H9 (cell line): ENCODE results near the gene PEX14. TPM values are rescaled to one million over a fixed set of nuclear protein-coding genes. Genes with fewer than 3 reads are reported as not detected.

Experiments
- DNase-seq: peaks from one replicate; pipeline ENCODE4 v3.0.0-alpha.2; 2017
- H2AFZ ChIP-seq: one replicate; pipeline ENCODE4 v1.6.1; 2013; ENCODE audit warnings: mild to moderate bottlenecking, low read length, control low read depth, moderate library complexity
- H2AK5ac ChIP-seq: 2 replicates; pipeline ENCODE4 v1.6.1; 2013; ENCODE audit warnings: low read length, control low read depth, mixed read lengths; ENCODE audit not compliant: insufficient read length
- H2BK120ac ChIP-seq: one replicate; pipeline ENCODE4 v1.6.1; 2013; ENCODE audit warnings: low read depth, mild to moderate bottlenecking, low read length, control low read depth, inconsistent platforms; ENCODE audit not compliant: poor library complexity, severe bottlenecking
- H2BK12ac ChIP-seq: 2 replicates; pipeline ENCODE4 v1.6.1; 2013; ENCODE audit warnings: low read length, control low read depth, mixed read lengths, low read depth; ENCODE audit not compliant: insufficient read length
- H2BK15ac ChIP-seq: 2 replicates; pipeline ENCODE4 v1.6.1; 2013; ENCODE audit warnings: low read depth, low read length, control low read depth
- H2BK20ac ChIP-seq: one replicate; pipeline ENCODE4 v1.6.1; 2013; ENCODE audit warnings: low read depth, mild to moderate bottlenecking, low read length, control low read depth, inconsistent platforms; ENCODE audit not compliant: poor library complexity, severe bottlenecking
- H2BK5ac ChIP-seq: 2 replicates; pipeline ENCODE4 v1.6.1; 2013; ENCODE audit warnings: low read length, control low read depth, mixed read lengths; ENCODE audit not compliant: insufficient read length
- H3K14ac ChIP-seq: 2 replicates; pipeline ENCODE4 v1.6.1; 2013; ENCODE audit warnings: low read length, control low read depth; ENCODE audit not compliant: insufficient read depth
- H3K18ac ChIP-seq: 2 replicates; pipeline ENCODE4 v1.6.1; 2013; ENCODE audit warnings: low read depth, mild to moderate bottlenecking, mixed read lengths, low read length, control low read depth; ENCODE audit not compliant: insufficient read length
- H3K23ac ChIP-seq: 2 replicates; pipeline ENCODE4 v1.6.1; 2013; ENCODE audit warnings: low read length, control low read depth, mixed read lengths, low read depth; ENCODE audit not compliant: insufficient read length
- H3K23me2 ChIP-seq: 2 replicates; pipeline ENCODE4 v1.6.1; 2013; ENCODE audit warnings: low read depth, mild to moderate bottlenecking, mixed read lengths, low read length, control low read depth; ENCODE audit not compliant: insufficient read length, poor library complexity, severe bottlenecking
- H3K27ac ChIP-seq: 2 replicates; pipeline ENCODE4 v1.5.1; 2013; ENCODE audit warnings: low read length, control low read depth, mixed read lengths, low read depth; ENCODE audit not compliant: insufficient read length
- H3K27me3 ChIP-seq: 2 replicates; pipeline ENCODE4 v1.6.1; 2013; ENCODE audit warnings: low read length, control low read depth, inconsistent platforms; ENCODE audit not compliant: insufficient read depth
- H3K4ac ChIP-seq: 2 replicates; pipeline ENCODE4 v1.6.1; 2013; ENCODE audit warnings: low read depth, mild to moderate bottlenecking, control low read depth, inconsistent platforms, low read length, moderate library complexity
- H3K4me1 ChIP-seq: 2 replicates; pipeline ENCODE4 v1.6.1; 2013; ENCODE audit warnings: low read length, control low read depth, inconsistent platforms; ENCODE audit not compliant: insufficient read depth
- H3K4me2 ChIP-seq: 2 replicates; pipeline ENCODE4 v1.6.1; 2013; ENCODE audit warnings: low read length, control low read depth, mixed read lengths; ENCODE audit not compliant: insufficient read length, insufficient read depth
- H3K56ac ChIP-seq: 2 replicates; pipeline ENCODE4 v1.6.1; 2013; ENCODE audit warnings: low read depth, mild to moderate bottlenecking, mixed read lengths, low read length, control low read depth; ENCODE audit not compliant: insufficient read length
- H3K79me1 ChIP-seq: 2 replicates; pipeline ENCODE4 v1.6.1; 2013; ENCODE audit warnings: low read depth, mild to moderate bottlenecking, moderate library complexity, low read length, control low read depth, inconsistent platforms; ENCODE audit not compliant: insufficient read depth, poor library complexity, severe bottlenecking
- H3K79me2 ChIP-seq: 2 replicates; pipeline ENCODE4 v1.6.1; 2013; ENCODE audit warnings: low read length, control low read depth, inconsistent platforms; ENCODE audit not compliant: insufficient read depth
- H3K9ac ChIP-seq: 2 replicates; pipeline ENCODE4 v1.6.1; 2013; ENCODE audit warnings: low read length, control low read depth, mixed read lengths; ENCODE audit not compliant: insufficient read length; ENCODE audit errors: extremely low read depth
- H3K9me3 ChIP-seq: one replicate; pipeline ENCODE4 v1.6.1; 2013; ENCODE audit warnings: low read depth, low read length, inconsistent platforms; ENCODE audit not compliant: control insufficient read depth
- H3T11ph ChIP-seq: one replicate; pipeline ENCODE4 v1.6.1; 2013; ENCODE audit warnings: mild to moderate bottlenecking, low read length, control low read depth, inconsistent platforms
- H4K20me1 ChIP-seq: one replicate; pipeline ENCODE4 v1.6.1; 2013; ENCODE audit not compliant: control insufficient read depth, insufficient read length, insufficient read depth
- H4K5ac ChIP-seq: 2 replicates; pipeline ENCODE4 v1.6.1; 2013; ENCODE audit warnings: low read depth, mild to moderate bottlenecking, mixed read lengths, low read length, control low read depth; ENCODE audit not compliant: insufficient read length
- H4K8ac ChIP-seq: replicated peaks from 2 replicates; pipeline ENCODE4 v1.6.1; 2013; ENCODE audit warnings: low read length, control low read depth, mixed read lengths, low read depth; ENCODE audit not compliant: insufficient read length
- H4K91ac ChIP-seq: 2 replicates; pipeline ENCODE4 v1.6.1; 2013; ENCODE audit warnings: low read depth, mild to moderate bottlenecking, moderate library complexity, mixed read lengths, low read length, control low read depth; ENCODE audit not compliant: insufficient read length
- H3K27ac Mint-ChIP-seq, 3 experiments: 2 replicates in 2 of 3; 3 replicates in 1 of 3; pipeline ENCODE4 v1.8.0; 2020 to 2021; ENCODE audit warnings: mixed read lengths in 3 of 3, mild to moderate bottlenecking in 1 of 3, moderate library complexity in 1 of 3
- H3K27me3 Mint-ChIP-seq: 2 replicates; pipeline ENCODE4 v1.8.0; 2021; ENCODE audit warnings: low read depth, mild to moderate bottlenecking, moderate library complexity, mixed read lengths
- H3K36me3 Mint-ChIP-seq, 3 experiments: 2 replicates in 2 of 3; 3 replicates in 1 of 3; pipeline ENCODE4 v1.8.0; 2020 to 2021; ENCODE audit warnings: low read depth in 3 of 3, mixed read lengths in 3 of 3; ENCODE audit not compliant: insufficient read depth in 1 of 3
- H3K4me1 Mint-ChIP-seq, 2 experiments: 2 replicates each; pipeline ENCODE4 v1.8.0; 2020; ENCODE audit warnings: mixed read lengths in 2 of 2
- H3K4me3 Mint-ChIP-seq, 2 experiments: 2 replicates in 1 of 2; 3 replicates in 1 of 2; pipeline ENCODE4 v1.8.0; 2020 to 2021; ENCODE audit warnings: mild to moderate bottlenecking in 2 of 2, mixed read lengths in 2 of 2, moderate library complexity in 1 of 2
- H3K9me3 Mint-ChIP-seq, 2 experiments: 2 replicates in 1 of 2; 3 replicates in 1 of 2; pipeline ENCODE4 v1.8.0; 2020; ENCODE audit warnings: mild to moderate bottlenecking in 2 of 2, mixed read lengths in 2 of 2, moderate library complexity in 1 of 2
- WGBS: extraction: QIAGEN DNeasy Blood & Tissue Kit; methylation state at CpG from one replicate; pipeline ENCODE4 v1.1.7; 2013; ENCODE audit warnings: missing lambda C conversion rate, low lambda C conversion rate, mixed read lengths; ENCODE audit not compliant: insufficient read length; ENCODE audit errors: extremely low coverage; 5-methylcytosine and 5-hydroxymethylcytosine counted together
- total RNA-seq: library from RNA; stranded (reverse); gene quantifications from 2 replicates; pipeline ENCODE4 v1.2.1, GENCODE V29; 2021
- TF ChIP-seq, protein P1 (sequence below): fragments of 200-600 bp; sonication (generic); conservative IDR thresholded peaks from 3 replicates; pipeline ENCODE4 v1.8.0; 2021; ENCODE audit warnings: antibody characterized with exemption, mild to moderate bottlenecking

The PEX14 gene
- total RNA-seq, 1 experiment from 2014 or later, result 23.9 TPM

- no peak overlapping the region for H3T11ph ChIP-seq
- no peak overlapping the region for H3K18ac ChIP-seq
- H3K23me2 ChIP-seq, result peaks cover 4% of the 10 kb centered on the region
- no peaks in the 10 kb centered on the region for H3K9me3 ChIP-seq
- Mint-ChIP-seq H3K27me3 (no peaks in the 10 kb centered on the region), H3K4me1 (peaks cover 47 to 54% of the 10 kb centered on the region in 2 experiments), H3K9me3 (no peaks in the 10 kb centered on the region), H3K4me3 (no peak overlapping the region), H3K36me3 (no peaks in the 10 kb centered on the region), H3K27ac (peak overlapping the region in 1 of 3 experiments; percentile 78; a peak in 2 of 7 replicates)
- H2BK12ac ChIP-seq, result no peak overlapping the region
- no peak overlapping the region for H3K9ac ChIP-seq
- H3K56ac ChIP-seq, result no peak overlapping the region
- no peak overlapping the region for H2BK5ac ChIP-seq
- H3K79me2 ChIP-seq, result no peaks in the 10 kb centered on the region
- no peak overlapping the region for H2BK15ac ChIP-seq
- no peak overlapping the region for H3K23ac ChIP-seq
- no peak overlapping the region for H4K91ac ChIP-seq
- no peak for DNase-seq
- TF ChIP-seq, protein P1, sequence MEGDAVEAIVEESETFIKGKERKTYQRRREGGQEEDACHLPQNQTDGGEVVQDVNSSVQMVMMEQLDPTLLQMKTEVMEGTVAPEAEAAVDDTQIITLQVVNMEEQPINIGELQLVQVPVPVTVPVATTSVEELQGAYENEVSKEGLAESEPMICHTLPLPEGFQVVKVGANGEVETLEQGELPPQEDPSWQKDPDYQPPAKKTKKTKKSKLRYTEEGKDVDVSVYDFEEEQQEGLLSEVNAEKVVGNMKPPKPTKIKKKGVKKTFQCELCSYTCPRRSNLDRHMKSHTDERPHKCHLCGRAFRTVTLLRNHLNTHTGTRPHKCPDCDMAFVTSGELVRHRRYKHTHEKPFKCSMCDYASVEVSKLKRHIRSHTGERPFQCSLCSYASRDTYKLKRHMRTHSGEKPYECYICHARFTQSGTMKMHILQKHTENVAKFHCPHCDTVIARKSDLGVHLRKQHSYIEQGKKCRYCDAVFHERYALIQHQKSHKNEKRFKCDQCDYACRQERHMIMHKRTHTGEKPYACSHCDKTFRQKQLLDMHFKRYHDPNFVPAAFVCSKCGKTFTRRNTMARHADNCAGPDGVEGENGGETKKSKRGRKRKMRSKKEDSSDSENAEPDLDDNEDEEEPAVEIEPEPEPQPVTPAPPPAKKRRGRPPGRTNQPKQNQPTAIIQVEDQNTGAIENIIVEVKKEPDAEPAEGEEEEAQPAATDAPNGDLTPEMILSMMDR, result no peak
- H4K5ac ChIP-seq, result no peak overlapping the region
- no peak overlapping the region for H3K4ac ChIP-seq
- no CpG with 5 or more reads among the region's 5 CpGs for WGBS
- H3K4me2 ChIP-seq, result no peak overlapping the region
- H3K14ac ChIP-seq, result no peak overlapping the region
- no peak overlapping the region for H2BK120ac ChIP-seq
- H3K4me1 ChIP-seq, result peaks cover 5% of the 10 kb centered on the region; the same call in 1 of the 2 replicates
- H2BK20ac ChIP-seq, result no peak overlapping the region
- no peaks in the 10 kb centered on the region for H4K20me1 ChIP-seq
- no peak overlapping the region for H4K8ac ChIP-seq
- H3K27me3 ChIP-seq, result no peaks in the 10 kb centered on the region
- no peak overlapping the region for H2AK5ac ChIP-seq
- no peak overlapping the region for H2AFZ ChIP-seq
- H3K79me1 ChIP-seq, result no peaks in the 10 kb centered on the region
- no peak overlapping the region for H3K27ac ChIP-seq
Measured at GRCh38 chr1:10592373-10592772, 117.6 kb downstream of the PEX14 start.
